Activated T-helper 2 cell treated with anti-CD3 and anti-CD28 coated beads, Interferon-gamma antibody, Interleukin-2, Interleukin-4, amounts not matched to agents 10 μg/mL and 5 μg/mL and 100 μg/mL, durations not matched to agents 14 hours and 24 hours and 36 hours (primary cell): ENCODE results near the gene TCP10L. TPM values are rescaled to one million over a fixed set of nuclear protein-coding genes. Genes with fewer than 3 reads are reported as not detected.
"Not testable (repeated sequence)": the region's sequence is repeated elsewhere in the genome, so short reads cannot be mapped to it uniquely, and the experiment has no call there.

Source experiments
- DNase-seq: peaks from one replicate; pipeline ENCODE4 v3.0.0; 2021; ENCODE audit warnings: low spot score
- H3K27ac Mint-ChIP-seq: one replicate; pipeline ENCODE4 v1.8.0; 2021; ENCODE audit warnings: mixed read lengths
- H3K27me3 Mint-ChIP-seq: one replicate; pipeline ENCODE4 v1.8.0; 2021; ENCODE audit warnings: low read depth, mixed read lengths
- H3K36me3 Mint-ChIP-seq: one replicate; pipeline ENCODE4 v1.8.0; 2021; ENCODE audit warnings: low read depth, mixed read lengths
- H3K4me1 Mint-ChIP-seq: one replicate; pipeline ENCODE4 v1.8.0; 2021; ENCODE audit warnings: low read depth, mixed read lengths
- H3K4me3 Mint-ChIP-seq: one replicate; pipeline ENCODE4 v1.8.0; 2021; ENCODE audit warnings: low read depth, mild to moderate bottlenecking, moderate library complexity, mixed read lengths
- H3K9me3 Mint-ChIP-seq: one replicate; pipeline ENCODE4 v1.8.0; 2021; ENCODE audit warnings: mixed read lengths
- intact Hi-C: fragments of 100-400 bp; cut with micrococcal nuclease; formaldehyde crosslinking; loops from one replicate; pipeline ENCODE4 v1.15.1; 2023
- total RNA-seq: library from RNA; stranded (reverse); gene quantifications from 2 replicates; pipeline ENCODE4 v1.2.3, GENCODE V29; 2022

Gene TCP10L, protein sequence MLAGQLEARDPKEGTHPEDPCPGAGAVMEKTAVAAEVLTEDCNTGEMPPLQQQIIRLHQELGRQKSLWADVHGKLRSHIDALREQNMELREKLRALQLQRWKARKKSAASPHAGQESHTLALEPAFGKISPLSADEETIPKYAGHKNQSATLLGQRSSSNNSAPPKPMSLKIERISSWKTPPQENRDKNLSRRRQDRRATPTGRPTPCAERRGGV
- total RNA-seq, result 1.1 and 1.3 TPM in 2 replicates

DNA sequence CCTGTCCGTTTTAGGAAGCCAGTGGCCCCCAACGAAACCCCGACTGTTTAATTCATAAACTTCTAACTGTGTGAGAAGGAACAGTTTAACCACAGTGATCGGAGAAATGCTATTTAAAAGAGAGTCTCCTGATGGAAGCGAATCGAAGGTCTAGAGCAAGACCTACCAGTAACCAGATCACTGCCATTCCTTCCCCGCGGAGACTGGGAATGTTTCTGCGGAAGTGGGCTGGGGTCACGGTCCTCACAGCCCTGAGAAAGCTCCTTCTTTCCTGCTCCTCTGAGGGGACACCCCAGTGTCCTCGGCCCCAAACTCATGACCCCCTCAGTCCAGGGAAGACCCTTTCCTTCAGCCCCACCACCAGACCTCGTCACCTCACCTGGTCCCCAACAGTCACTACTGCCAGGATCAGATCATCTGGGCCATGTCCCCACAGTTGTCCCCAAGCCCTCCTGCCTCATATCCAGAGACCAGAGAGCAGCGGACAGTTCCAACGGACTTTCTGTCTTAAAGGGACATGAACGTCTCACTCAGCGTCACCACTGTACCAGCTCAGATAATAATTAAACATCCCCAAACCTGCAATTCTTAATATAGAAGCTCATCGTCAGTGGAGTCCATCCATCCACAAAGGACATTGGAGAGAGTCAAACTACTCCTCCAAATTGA is at the start of gene TCP10L:
TSS of gene TCP10L (minus strand) at position 482 of the 669 bp plus-strand sequence. CDS start 1,219 bp downstream, outside the sequence.
- H3K4me1 Mint-ChIP-seq, result no peaks in the 10 kb centered on the region
- no peaks in the 10 kb centered on the region for H3K9me3 Mint-ChIP-seq
- no peak within 1 kb of the TSS for H3K4me3 Mint-ChIP-seq
- intact Hi-C loops, result no loop called here
- H3K27me3 Mint-ChIP-seq, result no peaks in the 10 kb centered on the region
- H3K36me3 Mint-ChIP-seq, result no peaks in the 10 kb centered on the region
- no peak for DNase-seq
- H3K27ac Mint-ChIP-seq, result no peak within 1 kb of the TSS

DNA sequence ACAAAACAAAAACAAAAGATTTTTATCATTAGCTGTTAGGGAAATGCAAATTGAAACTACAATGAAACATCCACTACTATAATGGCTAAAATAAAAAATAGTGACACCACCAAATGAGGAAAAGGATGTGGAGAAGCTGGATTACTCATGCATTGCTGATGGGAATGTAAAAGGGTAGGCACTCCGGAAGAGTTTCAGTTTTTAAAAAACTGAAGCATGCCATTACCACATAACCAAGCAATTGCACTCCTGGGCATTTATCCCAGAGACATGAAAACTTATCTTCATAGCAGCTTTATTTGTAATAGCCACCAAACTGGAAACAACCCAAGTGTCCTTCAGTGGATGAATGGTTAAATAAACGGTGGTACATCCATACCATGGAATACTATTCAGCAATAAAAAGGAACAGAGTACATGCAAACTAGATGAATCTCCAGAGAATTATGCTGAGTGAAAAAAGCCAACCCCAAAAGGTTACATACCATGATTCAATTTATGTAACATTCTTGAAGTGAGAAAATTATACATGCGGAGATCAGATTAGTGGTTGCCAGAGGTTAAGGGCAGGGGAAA is 41.4 kb upstream of the TCP10L start:
- Mint-ChIP-seq H3K9me3 (no peaks in the 10 kb centered on the region), H3K36me3 (peaks cover 16% of the 10 kb centered on the region), H3K27me3 (peaks cover 4% of the 10 kb centered on the region), H3K27ac (no peak overlapping the region), H3K4me3 (no peak overlapping the region), H3K4me1 (peaks cover 5% of the 10 kb centered on the region)
- no peak for DNase-seq
- intact Hi-C loops, result no loop called here

DNA sequence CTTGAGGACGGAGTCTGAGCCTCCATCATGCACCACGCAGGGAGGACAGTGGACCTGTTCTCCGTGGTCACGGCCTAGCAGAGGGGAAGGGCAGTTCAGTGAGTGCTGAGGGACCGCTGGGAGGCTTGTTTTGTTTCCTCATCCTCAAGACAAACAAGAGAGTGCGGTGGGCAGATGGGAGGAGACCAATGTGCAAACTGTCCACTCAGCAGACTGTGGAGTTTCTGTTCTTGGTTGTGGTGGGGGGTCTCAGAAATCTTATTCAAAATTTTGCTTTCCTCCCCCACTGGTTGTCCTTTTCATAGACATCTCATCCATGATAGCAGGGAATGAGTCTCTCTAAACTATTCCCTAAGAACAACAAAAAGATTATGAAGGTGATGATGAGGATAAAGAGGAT is 32.9 kb upstream of the TCP10L start:
- H3K36me3 Mint-ChIP-seq, H3K4me3 Mint-ChIP-seq, DNase-seq, H3K9me3 Mint-ChIP-seq, intact Hi-C loops, H3K27ac Mint-ChIP-seq, H3K4me1 Mint-ChIP-seq: not testable (repeated sequence)
- peaks cover 18% of the 10 kb centered on the region for H3K27me3 Mint-ChIP-seq

DNA sequence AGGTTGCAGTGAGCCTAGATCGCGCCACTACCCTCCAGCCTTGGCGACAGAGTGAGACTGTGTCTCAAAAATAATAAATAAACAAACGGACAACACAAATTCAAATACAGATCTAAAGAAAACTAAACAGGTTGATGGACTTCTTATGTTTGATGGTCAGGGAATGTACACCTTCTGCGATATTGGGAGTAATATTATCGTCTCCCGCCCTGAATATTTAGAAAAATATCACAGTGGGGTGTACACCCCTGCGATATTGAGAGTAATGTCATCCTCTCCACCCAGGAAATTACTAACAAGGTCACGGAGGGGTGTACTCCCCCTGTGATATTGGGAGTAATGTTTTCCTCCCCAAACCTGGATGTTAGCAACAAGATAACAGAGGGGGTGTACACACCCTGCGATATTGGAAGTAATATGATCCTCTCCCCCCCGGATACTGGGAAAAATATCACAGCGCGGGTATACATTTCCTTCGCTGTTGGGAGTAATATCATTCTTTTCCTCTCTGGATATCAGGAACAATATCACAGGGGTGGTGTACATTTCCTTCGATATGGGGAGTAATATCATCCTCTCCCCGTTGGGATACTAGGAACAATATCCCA is 28.2 kb upstream of the TCP10L start:
- Mint-ChIP-seq H3K27me3 (peaks cover 6% of the 10 kb centered on the region), H3K27ac (no peak overlapping the region), H3K4me3 (peak overlapping the region; percentile 99), H3K4me1 (peaks cover 4% of the 10 kb centered on the region), H3K9me3 (no peaks in the 10 kb centered on the region), H3K36me3 (peaks cover 9% of the 10 kb centered on the region)
- intact Hi-C loops, result loop anchor here (2.0 to 5.0 kb wide), 5 partner anchors 114 to 881 kb away; partner anchors contain the start of genes PAXBP1, SCAF4, SYNJ1 and URB1
- no peak for DNase-seq

DNA sequence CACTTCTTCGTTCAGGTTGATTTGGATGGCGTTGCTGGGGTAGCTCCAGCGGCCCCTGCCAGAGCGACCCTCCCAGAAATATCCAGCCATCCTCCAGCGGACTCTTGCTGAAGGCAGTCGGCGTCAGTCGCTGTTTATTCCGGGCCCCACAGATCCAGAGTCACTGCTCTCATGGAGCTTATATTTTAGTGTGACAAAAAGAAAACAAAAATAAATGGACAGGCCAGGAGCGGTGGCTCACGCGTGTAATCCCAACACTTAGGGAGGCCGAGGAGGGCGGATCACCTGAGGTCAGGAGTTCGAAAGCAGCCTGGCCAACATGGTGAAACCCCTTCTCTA is 27.6 kb upstream of the TCP10L start:
- H3K27ac Mint-ChIP-seq, result peak overlapping the region; percentile 89
- H3K36me3 Mint-ChIP-seq, result peaks cover 10% of the 10 kb centered on the region
- H3K27me3 Mint-ChIP-seq, result peaks cover 3% of the 10 kb centered on the region
- no peak for DNase-seq
- peak overlapping the region; percentile 99 for H3K4me3 Mint-ChIP-seq
- peaks cover 4% of the 10 kb centered on the region for H3K4me1 Mint-ChIP-seq
- H3K9me3 Mint-ChIP-seq, result no peaks in the 10 kb centered on the region
- intact Hi-C loops, result loop anchor here (2.0 to 5.0 kb wide), 5 partner anchors 114 to 881 kb away; partner anchors contain the start of genes PAXBP1, SCAF4, SYNJ1 and URB1

DNA sequence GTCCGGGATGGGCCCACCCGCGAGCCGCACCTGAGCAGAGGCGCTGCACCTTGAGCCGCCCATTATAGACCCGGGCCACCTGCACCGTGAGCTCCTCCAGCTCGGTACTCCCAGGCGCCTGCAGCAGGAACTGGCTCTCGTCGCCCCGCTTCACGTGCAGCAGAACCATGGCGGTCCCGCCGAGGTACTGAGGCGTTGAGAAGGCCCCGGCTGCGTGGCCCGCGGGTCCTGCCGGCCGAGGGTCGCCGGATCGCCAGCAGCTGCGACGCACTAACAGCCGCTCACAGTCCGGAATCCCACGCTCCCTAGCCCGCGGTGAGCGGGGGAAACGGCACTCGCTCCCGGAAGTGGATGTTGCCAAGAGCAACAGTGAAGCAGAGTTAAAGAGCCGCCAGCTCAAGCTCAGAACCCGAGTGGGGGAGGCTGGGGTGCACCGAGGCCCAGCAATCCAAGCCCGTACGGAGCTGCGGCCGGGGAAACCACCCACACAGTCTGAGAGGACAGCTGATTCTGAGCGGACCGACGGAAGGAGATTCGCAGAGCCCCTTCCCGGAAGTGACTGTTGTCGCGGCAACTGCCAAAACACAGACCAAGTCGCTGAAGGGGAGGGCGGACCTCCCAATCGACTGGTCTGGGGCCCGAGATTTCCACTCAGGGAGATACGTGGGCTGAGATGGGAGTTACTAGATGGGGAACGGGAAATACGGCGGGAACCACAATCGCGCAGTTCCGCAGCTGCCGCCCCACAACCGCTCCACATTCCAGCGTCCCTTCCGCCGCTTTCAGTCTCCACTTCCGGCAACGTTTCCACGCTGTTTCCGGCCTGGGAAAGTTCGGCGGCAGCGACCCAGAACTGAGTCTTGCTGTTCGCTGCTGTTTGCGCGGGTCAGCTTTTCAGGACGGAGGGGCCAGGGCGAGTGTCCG is 27.0 kb upstream of the TCP10L start, which contains the start of gene CFAP298:
TSS of gene CFAP298 (minus strand) at position 303 of the 924 bp plus-strand sequence. CDS start at position 169, 134 bp downstream.
- H3K36me3 Mint-ChIP-seq, result peaks cover 16% of the 10 kb centered on the region
- peak within 1 kb of the TSS; percentile 99 for H3K4me3 Mint-ChIP-seq
- H3K27me3 Mint-ChIP-seq, result peaks cover 2% of the 10 kb centered on the region
- no peaks in the 10 kb centered on the region for H3K9me3 Mint-ChIP-seq
- H3K4me1 Mint-ChIP-seq, result peaks cover 4% of the 10 kb centered on the region
- DNase-seq, result peak; percentile 86
- H3K27ac Mint-ChIP-seq, result peak within 1 kb of the TSS; percentile 89
- intact Hi-C loops, result loop anchor here (2.0 to 5.0 kb wide), 5 partner anchors 115 to 880 kb away; partner anchors contain the start of genes PAXBP1, SCAF4, SYNJ1 and URB1

DNA sequence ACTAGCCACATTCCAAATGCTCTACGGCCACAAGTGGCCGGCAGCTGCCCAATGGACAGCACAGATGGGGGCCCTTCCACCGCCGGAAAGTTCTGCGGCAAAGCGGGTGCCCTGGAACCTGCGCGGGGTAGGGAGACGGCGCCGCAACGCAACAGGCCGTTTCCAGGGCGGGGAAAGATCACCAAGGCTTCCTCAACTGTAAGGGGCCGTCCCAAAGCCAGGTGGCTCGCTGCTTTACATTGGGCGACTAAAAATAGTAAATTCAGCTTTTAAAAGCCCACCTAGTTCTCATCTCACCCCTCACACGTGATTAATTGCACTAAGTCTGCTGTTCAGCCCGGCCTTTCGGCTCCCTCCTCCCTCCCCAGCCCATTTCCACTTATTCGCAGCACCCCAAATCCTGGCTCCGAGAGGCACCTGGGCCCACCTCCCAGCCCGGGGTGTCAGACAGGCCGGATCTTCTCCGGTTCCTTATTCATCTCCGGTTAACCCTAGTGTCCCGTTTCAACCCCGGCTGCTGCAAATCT is 26.2 kb upstream of the TCP10L start:
- peaks cover 4% of the 10 kb centered on the region for H3K4me1 Mint-ChIP-seq
- intact Hi-C loops, result loop anchor here (5.0 kb wide), 3 partner anchors 116 to 879 kb away; partner anchors contain the start of genes SCAF4, SYNJ1 and URB1
- peak overlapping the region; percentile 99 for H3K4me3 Mint-ChIP-seq
- peaks cover 19% of the 10 kb centered on the region for H3K36me3 Mint-ChIP-seq
- no peaks in the 10 kb centered on the region for H3K9me3 Mint-ChIP-seq
- H3K27ac Mint-ChIP-seq, result peak overlapping the region; percentile 89
- DNase-seq, result peak; percentile 24
- H3K27me3 Mint-ChIP-seq, result peaks cover 2% of the 10 kb centered on the region

DNA sequence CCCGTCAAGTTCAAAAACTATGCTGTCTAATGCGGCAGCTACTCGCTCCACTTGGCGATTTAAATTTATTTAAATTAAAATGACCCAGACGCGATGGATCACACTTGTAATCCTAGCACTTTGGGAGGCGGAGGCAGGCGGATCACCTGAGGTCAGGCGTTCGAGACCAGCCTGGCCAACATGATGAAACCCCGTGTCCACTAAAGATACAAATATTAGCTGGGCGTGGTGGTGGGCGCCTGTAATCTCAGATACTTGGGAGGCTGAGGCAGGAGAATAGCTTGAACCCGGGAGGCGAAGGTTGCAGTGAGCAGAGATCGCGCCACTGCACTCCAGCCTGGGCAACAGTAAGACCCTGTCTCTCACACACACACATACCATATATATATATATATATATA is 25.6 kb upstream of the TCP10L start:
- intact Hi-C loops, result loop anchor here (5.0 kb wide), 3 partner anchors 116 to 879 kb away; partner anchors contain the start of genes SCAF4, SYNJ1 and URB1
- not testable (repeated sequence) for H3K27ac Mint-ChIP-seq

DNA sequence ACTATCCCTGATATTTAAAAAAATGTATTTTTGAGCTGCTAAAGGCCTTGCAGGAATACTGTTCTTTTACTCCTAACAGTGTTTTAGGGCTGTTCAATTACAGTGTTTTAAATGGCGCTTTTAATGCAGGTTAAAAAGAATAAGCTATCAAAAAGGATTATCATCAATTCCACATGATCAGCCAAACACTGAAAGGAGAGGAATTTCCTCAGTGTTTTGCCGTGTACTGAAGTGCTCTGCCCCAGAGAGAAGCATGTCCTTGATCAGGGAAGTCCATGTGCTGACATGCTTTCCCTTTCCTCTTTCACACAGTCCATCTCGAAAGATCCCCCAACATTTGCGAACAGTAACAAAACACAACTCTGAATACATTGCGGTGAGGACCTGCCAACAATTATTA is 23.5 kb upstream of the TCP10L start:
- peaks cover 43% of the 10 kb centered on the region for H3K36me3 Mint-ChIP-seq
- no peak for DNase-seq
- peaks cover 3% of the 10 kb centered on the region for H3K4me1 Mint-ChIP-seq
- intact Hi-C loops, result no loop called here
- no peaks in the 10 kb centered on the region for H3K27me3 Mint-ChIP-seq
- H3K4me3 Mint-ChIP-seq, result no peak overlapping the region
- no peaks in the 10 kb centered on the region for H3K9me3 Mint-ChIP-seq
- H3K27ac Mint-ChIP-seq, result no peak overlapping the region

More for the DNA sequence above, 25.6 kb upstream of the TCP10L start:
- H3K27me3 Mint-ChIP-seq, DNase-seq, H3K4me1 Mint-ChIP-seq, H3K9me3 Mint-ChIP-seq: not testable (repeated sequence)
- peak overlapping the region; percentile 51 for H3K4me3 Mint-ChIP-seq
- H3K36me3 Mint-ChIP-seq, result peaks cover 25% of the 10 kb centered on the region

DNA sequence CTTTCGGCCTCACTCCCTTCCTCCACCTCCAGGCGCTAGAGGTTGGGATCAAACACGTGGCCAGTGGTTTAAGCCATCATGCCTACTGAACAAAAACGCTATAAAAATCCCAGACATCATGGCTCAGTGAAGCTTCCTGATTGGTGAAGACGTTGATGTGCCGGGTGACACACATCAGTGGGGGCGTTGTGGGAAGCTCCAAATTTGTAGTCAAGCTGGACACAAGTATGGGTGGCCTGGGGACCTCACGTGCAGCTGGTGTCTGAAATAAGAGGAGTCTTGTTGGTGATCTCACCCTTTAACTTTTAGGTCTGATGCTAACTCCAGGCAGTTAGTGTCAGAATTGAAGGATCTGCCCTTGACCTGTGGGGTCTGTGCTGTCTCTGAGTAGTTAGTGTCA is 20.1 kb upstream of the TCP10L start:
- DNase-seq, result no peak
- intact Hi-C loops, result no loop called here

DNA sequence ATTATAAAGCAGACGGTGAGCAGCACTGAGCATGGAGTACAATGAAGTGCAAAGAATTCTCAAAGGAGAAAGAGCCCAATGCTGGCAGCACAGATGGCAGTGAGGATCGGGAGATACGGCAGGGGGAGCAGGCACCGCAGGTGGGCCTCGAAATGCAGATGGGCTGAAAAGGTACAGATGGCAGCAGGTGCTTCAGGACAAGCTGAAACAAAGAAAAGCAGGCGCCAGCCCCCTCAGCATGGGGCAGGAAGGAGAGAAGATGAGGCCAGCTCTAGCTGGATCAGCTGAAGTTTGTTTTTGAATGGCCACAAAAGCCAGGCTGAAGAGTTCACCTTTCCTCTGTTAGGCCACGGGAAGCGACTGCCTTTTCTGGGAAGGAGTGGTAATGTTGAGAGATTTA is 19.1 kb upstream of the TCP10L start:
- H3K27me3 Mint-ChIP-seq, result no peaks in the 10 kb centered on the region
- H3K4me1 Mint-ChIP-seq, result no peaks in the 10 kb centered on the region
- H3K4me3 Mint-ChIP-seq, result no peak overlapping the region
- DNase-seq, result no peak
- intact Hi-C loops, result loop anchor here (5.0 kb wide), 1 partner anchor 37 kb away; no protein-coding TSS in a partner anchor
- H3K27ac Mint-ChIP-seq, result no peak overlapping the region
- H3K36me3 Mint-ChIP-seq, result peaks cover 59% of the 10 kb centered on the region
- H3K9me3 Mint-ChIP-seq, result no peaks in the 10 kb centered on the region

More for the DNA sequence above, 20.1 kb upstream of the TCP10L start:
- Mint-ChIP-seq H3K4me3 (no peak overlapping the region), H3K27me3 (no peaks in the 10 kb centered on the region), H3K9me3 (no peaks in the 10 kb centered on the region), H3K4me1 (peaks cover 2% of the 10 kb centered on the region), H3K36me3 (peaks cover 59% of the 10 kb centered on the region), H3K27ac (no peak overlapping the region)
